Natural killer cell (primary cell): ENCODE results near the gene GALNT2. TPM values are rescaled to one million over a fixed set of nuclear protein-coding genes. Genes with fewer than 3 reads are reported as not detected.
A peak's percentile ranks its signal among the peaks of the same experiment; 100 is the strongest.

Experiments
- ATAC-seq, 3 donors: fragments of 150-1000 bp in 2 of 3; fragments of 200-7000 bp in 1 of 3; cut with Tn5 transposase; 1 replicate in 1 of 3; 2 replicates in 2 of 3; pipeline ENCODE4 v1.10.0; 2021; ENCODE audit warnings: mild to moderate bottlenecking in 2 of 3, moderate library complexity in 2 of 3
- DNase-seq, 2 donors: peaks; one replicate each; pipeline versions ENCODE4 v3.0.0 to v3.0.0-alpha.2; 2013 to 2021; ENCODE audit warnings: mixed read lengths in 1 of 2
- H3K27ac ChIP-seq: one replicate; pipeline ENCODE4 v1.5.1; 2013; ENCODE audit warnings: mild to moderate bottlenecking, low read length
- H3K27me3 ChIP-seq: one replicate; pipeline ENCODE4 v1.6.1; 2013; ENCODE audit warnings: low read length; ENCODE audit not compliant: control insufficient read depth, insufficient read depth
- H3K36me3 ChIP-seq: one replicate; pipeline ENCODE4 v1.6.1; 2013; ENCODE audit warnings: low read length; ENCODE audit not compliant: control insufficient read depth, insufficient read depth
- H3K4me1 ChIP-seq: one replicate; pipeline ENCODE4 v1.6.1; 2013; ENCODE audit warnings: low read length; ENCODE audit not compliant: control insufficient read depth, insufficient read depth
- H3K4me3 ChIP-seq: one replicate; pipeline ENCODE4 v1.5.1; 2013; ENCODE audit warnings: low read length
- H3K9me3 ChIP-seq: one replicate; pipeline ENCODE4 v1.6.1; 2013; ENCODE audit warnings: low read length; ENCODE audit not compliant: control insufficient read depth, insufficient read depth
- H3K27ac Mint-ChIP-seq, 2 donors: one replicate each; pipeline ENCODE4 v1.8.0; 2022; ENCODE audit warnings: mild to moderate bottlenecking in 2 of 2, mixed read lengths in 2 of 2, moderate library complexity in 1 of 2
- H3K27me3 Mint-ChIP-seq, 2 donors: one replicate each; pipeline ENCODE4 v1.8.0; 2022; ENCODE audit warnings: low read depth in 2 of 2, mixed read lengths in 2 of 2
- H3K36me3 Mint-ChIP-seq: one replicate; pipeline ENCODE4 v1.8.0; 2022; ENCODE audit warnings: mixed read lengths
- H3K4me1 Mint-ChIP-seq, 2 donors: one replicate each; pipeline ENCODE4 v1.8.0; 2022; ENCODE audit warnings: mixed read lengths in 2 of 2
- H3K4me3 Mint-ChIP-seq: one replicate; pipeline ENCODE4 v1.8.0; 2022; ENCODE audit warnings: mild to moderate bottlenecking, moderate library complexity, mixed read lengths
- H3K9me3 Mint-ChIP-seq, 2 donors: one replicate each; pipeline ENCODE4 v1.8.0; 2022; ENCODE audit warnings: mixed read lengths in 2 of 2
- CTCF ChIP-seq: fragments of 200-600 bp; IDR thresholded peaks from one replicate; pipeline ENCODE4 v1.8.0; 2022; ENCODE audit warnings: antibody characterized with exemption
- WGBS: methylation state at CpG from one replicate; pipeline ENCODE4 v1.1.7; 2013; ENCODE audit warnings: missing lambda C conversion rate; ENCODE audit not compliant: insufficient coverage; 5-methylcytosine and 5-hydroxymethylcytosine counted together
- intact Hi-C: fragments of 100-400 bp; cut with micrococcal nuclease; formaldehyde crosslinking; loops from one replicate; pipeline ENCODE4 v1.14.2; 2022
- total RNA-seq, 4 donors: library from RNA; stranded (reverse); fragments of 120-200 nt in 1 of 4; gene quantifications; one replicate each; pipeline versions ENCODE4 v1.2.3 to v1.2.4, GENCODE V29; 2013 to 2022

The GALNT2 gene
- total RNA-seq, 3 donors from 2014 or later (not counting 1 experiment from before 2014, with no cell fraction given) = 31.2 to 53.6 (median 47.3) TPM

- Mint-ChIP-seq H3K36me3 (no peaks in the 10 kb centered on the region), H3K27ac (peak overlapping the region in 1 of 2 donors; percentile 21), H3K4me3 (no peak overlapping the region), H3K9me3 (no peaks in the 10 kb centered on the region), H3K27me3 (no peaks in the 10 kb centered on the region), H3K4me1 (peaks cover 41 to 65% of the 10 kb centered on the region in 2 donors)
- no peak for ATAC-seq
- Histone ChIP-seq H3K4me1 (peaks cover 29% of the 10 kb centered on the region), H3K4me3 (no peak overlapping the region), H3K27me3 (no peaks in the 10 kb centered on the region), H3K36me3 (no peaks in the 10 kb centered on the region), H3K9me3 (no peaks in the 10 kb centered on the region), H3K27ac (no peak overlapping the region)
- intact Hi-C loops = no loop called here
- no peak for DNase-seq
- 94% methylated on average over 8 of the region's 8 CpGs for WGBS
- TF ChIP-seq CTCF = no peak
These were observed 74.1 kb downstream of the GALNT2 start for GRCh38 chr1:230141021-230141648.

GRCh38 chr1:230141797-230142607 is 75.0 kb downstream of the GALNT2 start:
- intact Hi-C loops = no loop called here
- Mint-ChIP-seq H3K36me3 (no peaks in the 10 kb centered on the region), H3K9me3 (no peaks in the 10 kb centered on the region), H3K27me3 (no peaks in the 10 kb centered on the region), H3K27ac (no peak overlapping the region), H3K4me3 (no peak overlapping the region), H3K4me1 (peaks cover 49 to 74% of the 10 kb centered on the region in 2 donors)
- H3K4me3 ChIP-seq = no peak overlapping the region
- DNase-seq (no peak), ATAC-seq (no peak)
- no peaks in the 10 kb centered on the region for H3K36me3 ChIP-seq
- peaks cover 38% of the 10 kb centered on the region for H3K4me1 ChIP-seq
- 96% methylated on average over 15 of the region's 15 CpGs for whole genome bisulfite sequencing
- H3K9me3 ChIP-seq = no peaks in the 10 kb centered on the region
- no peaks in the 10 kb centered on the region for H3K27me3 ChIP-seq
- no peak for TF ChIP-seq CTCF
- no peak overlapping the region for H3K27ac ChIP-seq

GRCh38 chr1:230142608-230143210 is 75.7 kb downstream of the GALNT2 start:
- Mint-ChIP-seq H3K36me3 (no peaks in the 10 kb centered on the region), H3K4me1 (peaks cover 51 to 75% of the 10 kb centered on the region in 2 donors), H3K4me3 (no peak overlapping the region), H3K27me3 (no peaks in the 10 kb centered on the region), H3K27ac (no peak overlapping the region), H3K9me3 (no peaks in the 10 kb centered on the region)
- Histone ChIP-seq H3K4me1 (peaks cover 45% of the 10 kb centered on the region), H3K36me3 (no peaks in the 10 kb centered on the region), H3K4me3 (no peak overlapping the region), H3K9me3 (no peaks in the 10 kb centered on the region), H3K27ac (no peak overlapping the region), H3K27me3 (no peaks in the 10 kb centered on the region)
- ATAC-seq = no peak
- intact Hi-C loops = no loop called here
- DNase-seq = no peak
- WGBS = 96% methylated on average over 5 of the region's 5 CpGs
- TF ChIP-seq CTCF = no peak
